Parathyroid adenoma (tissue), 2 donors: Measurements from ENCODE around the gene VAT1L.

ENCODE experiments used
- H2AFZ ChIP-seq: fragments of 300-600 bp; sonication (generic); one replicate; pipeline ENCODE4 v1.7.0; 2017; ENCODE audit warnings: antibody characterized with exemption, mild to moderate bottlenecking
- H3K27ac ChIP-seq: fragments of 300-600 bp; sonication (generic); one replicate; pipeline ENCODE4 v1.7.0; 2017
- H3K27me3 ChIP-seq: fragments of 300-600 bp; sonication (generic); one replicate; pipeline ENCODE4 v1.7.0; 2017; ENCODE audit warnings: low read length; ENCODE audit not compliant: control insufficient read depth, insufficient read depth
- H3K36me3 ChIP-seq: fragments of 300-600 bp; sonication (generic); one replicate; pipeline ENCODE4 v1.7.0; 2017; ENCODE audit warnings: low read length; ENCODE audit not compliant: control insufficient read depth, insufficient read depth
- H3K4me1 ChIP-seq: fragments of 300-600 bp; sonication (generic); one replicate; pipeline ENCODE4 v1.7.0; 2017; ENCODE audit warnings: control low read depth
- H3K4me2 ChIP-seq: fragments of 300-600 bp; sonication (generic); one replicate; pipeline ENCODE4 v1.7.0; 2017; ENCODE audit warnings: low read length
- H3K4me3 ChIP-seq: fragments of 300-600 bp; sonication (generic); one replicate; pipeline ENCODE4 v1.7.0; 2017; ENCODE audit warnings: low read depth, low read length
- H3K79me2 ChIP-seq: fragments of 300-600 bp; sonication (generic); one replicate; pipeline ENCODE4 v1.7.0; 2017; ENCODE audit warnings: control low read depth
- H3K9ac ChIP-seq: fragments of 300-600 bp; sonication (generic); one replicate; pipeline ENCODE4 v1.7.0; 2017; ENCODE audit warnings: mild to moderate bottlenecking
- H3K9me3 ChIP-seq: fragments of 300-600 bp; sonication (generic); one replicate; pipeline ENCODE4 v1.7.0; 2017; ENCODE audit warnings: low read length; ENCODE audit not compliant: control insufficient read depth
- TF ChIP-seq, protein P1 (sequence below): fragments of 300-600 bp; sonication (generic); IDR thresholded peaks from one replicate; pipeline ENCODE4 v1.7.0; 2017; ENCODE audit warnings: antibody characterized with exemption, mild to moderate bottlenecking
- donor health status: primary hyperparathyroidism.

VAT1L gene

DNA sequence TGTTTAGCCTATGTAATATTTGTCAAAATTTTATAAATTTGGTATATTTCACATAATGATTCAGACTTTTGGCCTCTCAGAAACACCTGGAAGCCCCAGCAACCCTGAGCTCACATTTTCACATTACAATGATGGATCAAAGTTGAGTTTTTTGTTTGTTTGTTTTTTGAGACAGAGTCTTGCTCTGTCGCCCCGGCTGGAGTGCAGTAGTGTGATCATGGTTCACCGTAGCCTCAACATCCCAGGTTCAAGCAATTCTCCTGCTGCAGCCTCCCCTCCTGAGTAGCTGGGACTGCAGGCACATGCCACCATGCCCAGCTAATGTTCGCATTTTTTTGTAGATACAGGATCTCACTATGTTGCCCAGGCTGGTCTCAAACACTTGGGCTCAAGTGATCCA lies 10.6 kb upstream of the VAT1L start:
- Histone ChIP-seq H3K9ac (no peak overlapping the region), H3K27ac (no peak overlapping the region), H3K27me3 (no peaks in the 10 kb centered on the region), H3K4me3 (no peak overlapping the region), H3K4me1 (no peaks in the 10 kb centered on the region), H3K9me3 (no peaks in the 10 kb centered on the region), H3K79me2 (no peaks in the 10 kb centered on the region), H3K4me2 (no peak overlapping the region), H3K36me3 (no peaks in the 10 kb centered on the region), H2AFZ (no peak overlapping the region)
- TF ChIP-seq, protein P1, sequence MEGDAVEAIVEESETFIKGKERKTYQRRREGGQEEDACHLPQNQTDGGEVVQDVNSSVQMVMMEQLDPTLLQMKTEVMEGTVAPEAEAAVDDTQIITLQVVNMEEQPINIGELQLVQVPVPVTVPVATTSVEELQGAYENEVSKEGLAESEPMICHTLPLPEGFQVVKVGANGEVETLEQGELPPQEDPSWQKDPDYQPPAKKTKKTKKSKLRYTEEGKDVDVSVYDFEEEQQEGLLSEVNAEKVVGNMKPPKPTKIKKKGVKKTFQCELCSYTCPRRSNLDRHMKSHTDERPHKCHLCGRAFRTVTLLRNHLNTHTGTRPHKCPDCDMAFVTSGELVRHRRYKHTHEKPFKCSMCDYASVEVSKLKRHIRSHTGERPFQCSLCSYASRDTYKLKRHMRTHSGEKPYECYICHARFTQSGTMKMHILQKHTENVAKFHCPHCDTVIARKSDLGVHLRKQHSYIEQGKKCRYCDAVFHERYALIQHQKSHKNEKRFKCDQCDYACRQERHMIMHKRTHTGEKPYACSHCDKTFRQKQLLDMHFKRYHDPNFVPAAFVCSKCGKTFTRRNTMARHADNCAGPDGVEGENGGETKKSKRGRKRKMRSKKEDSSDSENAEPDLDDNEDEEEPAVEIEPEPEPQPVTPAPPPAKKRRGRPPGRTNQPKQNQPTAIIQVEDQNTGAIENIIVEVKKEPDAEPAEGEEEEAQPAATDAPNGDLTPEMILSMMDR = no peak

DNA sequence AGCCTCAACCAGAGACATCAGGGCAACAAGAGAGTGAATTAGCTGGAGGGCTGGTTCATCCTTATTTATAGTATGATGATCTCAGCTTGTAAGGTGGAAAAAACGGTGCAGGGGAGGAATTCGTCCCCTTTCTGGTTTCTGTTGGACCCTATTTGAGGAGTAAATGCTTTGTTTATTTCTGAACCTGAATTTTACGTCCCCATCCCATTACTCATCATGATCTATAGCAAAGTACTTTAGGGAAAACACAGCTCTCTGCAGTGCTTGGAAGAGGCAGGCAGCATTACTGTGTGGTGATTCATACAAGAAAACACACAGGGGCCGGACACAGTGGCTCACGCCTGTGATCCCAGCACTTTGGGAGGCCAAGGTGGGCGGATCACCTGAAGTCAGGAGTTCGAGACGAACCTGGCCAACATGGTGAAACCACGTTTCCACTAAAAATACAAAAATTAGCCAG lies 8.0 kb upstream of the VAT1L start:
- TF ChIP-seq, protein P1 = no peak
- Histone ChIP-seq H3K27me3 (no peaks in the 10 kb centered on the region), H3K27ac (no peak overlapping the region), H3K79me2 (no peaks in the 10 kb centered on the region), H3K4me1 (no peaks in the 10 kb centered on the region), H2AFZ (no peak overlapping the region), H3K4me3 (no peak overlapping the region), H3K9ac (no peak overlapping the region), H3K9me3 (no peaks in the 10 kb centered on the region), H3K36me3 (no peaks in the 10 kb centered on the region), H3K4me2 (no peak overlapping the region)

DNA sequence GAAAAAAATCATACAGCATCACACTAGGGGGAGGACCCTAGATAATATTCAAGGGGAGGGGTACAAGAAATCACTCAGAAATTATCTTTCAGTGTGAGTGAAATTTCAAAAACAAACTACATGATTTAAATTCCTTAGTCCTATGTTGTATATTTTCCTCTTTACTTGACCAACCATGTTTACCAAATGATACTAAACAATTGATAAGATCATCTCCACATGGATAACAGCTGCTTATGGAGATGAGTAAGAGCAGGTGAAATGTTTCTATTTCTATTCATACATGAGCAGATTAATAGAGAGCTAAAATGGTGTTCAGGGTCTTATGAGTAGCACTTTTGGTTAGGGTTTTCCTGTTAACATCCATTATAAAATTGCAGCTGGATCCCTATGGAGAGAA lies 7.3 kb upstream of the VAT1L start:
- Histone ChIP-seq H3K27me3 (no peaks in the 10 kb centered on the region), H3K4me3 (no peak overlapping the region), H3K79me2 (no peaks in the 10 kb centered on the region), H3K36me3 (no peaks in the 10 kb centered on the region), H3K4me1 (no peaks in the 10 kb centered on the region), H3K9me3 (no peaks in the 10 kb centered on the region), H3K27ac (no peak overlapping the region), H3K4me2 (no peak overlapping the region), H2AFZ (no peak overlapping the region), H3K9ac (no peak overlapping the region)
- TF ChIP-seq, protein P1 = no peak

DNA sequence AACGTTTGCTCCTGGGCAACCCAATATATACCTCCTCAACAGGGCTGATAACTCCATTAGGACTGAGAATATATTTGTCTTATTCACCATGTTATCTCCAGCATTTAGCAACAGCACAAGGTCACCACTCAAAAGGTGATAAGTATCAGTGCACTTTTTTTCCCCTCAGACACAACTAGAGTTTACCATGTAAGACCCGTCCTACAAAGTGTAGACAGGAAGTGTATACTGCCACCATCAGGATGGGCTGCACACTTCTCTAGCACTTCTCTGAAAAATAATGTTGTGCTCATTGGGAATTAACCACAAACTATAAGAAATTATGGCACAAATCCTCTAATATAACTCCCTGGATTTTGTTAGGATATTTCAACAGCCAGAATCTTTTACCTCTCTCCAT lies 5.7 kb upstream of the VAT1L start:
- Histone ChIP-seq H2AFZ (no peak overlapping the region), H3K4me1 (no peaks in the 10 kb centered on the region), H3K9ac (no peak overlapping the region), H3K36me3 (no peaks in the 10 kb centered on the region), H3K9me3 (no peaks in the 10 kb centered on the region), H3K27me3 (no peaks in the 10 kb centered on the region), H3K4me3 (no peak overlapping the region), H3K79me2 (no peaks in the 10 kb centered on the region), H3K27ac (no peak overlapping the region), H3K4me2 (no peak overlapping the region)
- TF ChIP-seq, protein P1 = peak; percentile 37
